HepG2 (cell line): ENCODE results near the gene CRTC2. TPM values are rescaled to one million over a fixed set of nuclear protein-coding genes. Genes with fewer than 3 reads are reported as not detected.
A peak's percentile ranks its signal among the peaks of the same experiment; 100 is the strongest.

ENCODE experiments used
- HOXA5 ChIP-seq: sonication (generic); formaldehyde crosslinking; IDR thresholded peaks from 2 replicates; pipeline ENCODE4 v1.4.0; 2020; ENCODE audit warnings: missing genetic modification reagents
- IRF2 ChIP-seq: IDR thresholded peaks from 2 replicates; pipeline ENCODE4 v1.6.1; 2018; ENCODE audit warnings: missing genetic modification reagents, missing compliant biosample characterization
- MBD4 ChIP-seq: IDR thresholded peaks from 2 replicates; pipeline ENCODE4 v1.6.1; 2012; ENCODE audit warnings: low read length, inconsistent platforms, borderline replicate concordance
- MED13 ChIP-seq: sonication (generic); formaldehyde crosslinking; IDR thresholded peaks from 2 replicates; pipeline ENCODE4 v1.5.0; 2020; ENCODE audit warnings: missing genetic modification reagents
- MIXL1 ChIP-seq: IDR thresholded peaks from 2 replicates; pipeline ENCODE4 v1.6.1; 2016
- NR2F2 ChIP-seq: IDR thresholded peaks from 2 replicates; pipeline ENCODE4 v1.6.1; 2012; ENCODE audit warnings: low read depth, inconsistent platforms, borderline replicate concordance
- RBM39 ChIP-seq: fragments of 200-400 bp; formaldehyde crosslinking; IDR thresholded peaks from one replicate; pipeline ENCODE4 v1.6.1; 2018; ENCODE audit warnings: antibody characterized with exemption, mild to moderate bottlenecking, low read depth, low read length; ENCODE audit not compliant: poor library complexity, severe bottlenecking
- REXO4 ChIP-seq: sonication (generic); formaldehyde crosslinking; IDR thresholded peaks from 2 replicates; pipeline ENCODE4 v1.8.0; 2022; ENCODE audit warnings: missing genetic modification reagents, mild to moderate bottlenecking, borderline replicate concordance
- TCF7 ChIP-seq: sonication (generic); IDR thresholded peaks from 2 replicates; pipeline ENCODE4 v1.6.1; 2016; ENCODE audit warnings: antibody characterized with exemption, low read depth
- YY1 ChIP-seq: IDR thresholded peaks from 2 replicates; pipeline ENCODE4 v1.6.1; 2011; ENCODE audit warnings: low read length, low read depth, moderate library complexity, mild to moderate bottlenecking; ENCODE audit not compliant: insufficient read depth, insufficient replicate concordance
- ZBTB7A ChIP-seq: sonication (generic); formaldehyde crosslinking; IDR thresholded peaks from 2 replicates; pipeline ENCODE4 v1.8.0; 2022; ENCODE audit warnings: mild to moderate bottlenecking, missing genetic modification reagents
- ZNF264 ChIP-seq: sonication (generic); formaldehyde crosslinking; IDR thresholded peaks from 2 replicates; pipeline ENCODE4 v1.4.0; 2020; ENCODE audit warnings: missing genetic modification reagents
- ZNF451 ChIP-seq: sonication (generic); formaldehyde crosslinking; IDR thresholded peaks from 2 replicates; pipeline ENCODE4 v1.5.0; 2020; ENCODE audit warnings: mild to moderate bottlenecking, missing genetic modification reagents
- ZNF761 ChIP-seq: sonication (generic); formaldehyde crosslinking; conservative IDR thresholded peaks from 2 replicates; pipeline ENCODE4 v1.4.0; 2020; ENCODE audit warnings: mild to moderate bottlenecking, missing genetic modification reagents
- ZNF782 ChIP-seq: sonication (generic); formaldehyde crosslinking; IDR thresholded peaks from 2 replicates; pipeline ENCODE4 v1.4.0; 2020; ENCODE audit warnings: missing genetic modification reagents, mild to moderate bottlenecking, borderline replicate concordance
- polyA plus RNA-seq, 8 experiments: library from polyadenylated mRNA; depleted of rRNA in 3 of 8; stranded (reverse) in 7 of 8; unstranded in 1 of 8; fragments of >200 nt; fragmentation: Illumina TruSeq in 4 of 8; extraction: Trizol in 4 of 8; gene quantifications; 2 replicates each; pipeline versions ENCODE4 v1.2.1 to v1.2.3, GENCODE V29; 2011 to 2016; ENCODE audit warnings: low read depth in 4 of 8, missing spikeins in 1 of 8, mixed read lengths in 1 of 8; ENCODE audit not compliant: insufficient read depth in 1 of 8
- total RNA-seq, 5 experiments: library from RNA; depleted of rRNA; stranded (reverse); fragments of >200 nt; fragmentation: Illumina TruSeq; extraction: Trizol; gene quantifications; 2 replicates each; pipeline ENCODE4 v1.2.3, GENCODE V29; 2016; ENCODE audit warnings: low read depth in 1 of 5
- TF ChIP-seq, protein P1 (sequence below): sonication (generic); formaldehyde crosslinking; IDR thresholded peaks from 2 replicates; pipeline ENCODE4 v1.4.0; 2020; ENCODE audit warnings: missing genetic modification reagents
- TF ChIP-seq, protein P2 (sequence below): IDR thresholded peaks from 2 replicates; pipeline ENCODE4 v1.6.1; 2016; ENCODE audit warnings: control low read depth
- TF ChIP-seq, protein P3 (sequence below): sonication (generic); formaldehyde crosslinking; IDR thresholded peaks from 2 replicates; pipeline ENCODE4 v1.4.0; 2020; ENCODE audit warnings: mild to moderate bottlenecking, low read depth, missing genetic modification reagents
- TF ChIP-seq, protein P4 (sequence below): sonication (generic); formaldehyde crosslinking; conservative IDR thresholded peaks from 2 replicates; pipeline ENCODE4 v1.8.0; 2022; ENCODE audit warnings: mild to moderate bottlenecking, moderate library complexity, missing genetic modification reagents
- TF ChIP-seq, protein P5 (sequence below): sonication (generic); formaldehyde crosslinking; IDR thresholded peaks from 2 replicates; pipeline ENCODE4 v1.4.0; 2020; ENCODE audit warnings: missing genetic modification reagents, borderline replicate concordance
- TF ChIP-seq, protein P6 (sequence below): sonication (generic); formaldehyde crosslinking; conservative IDR thresholded peaks from 2 replicates; pipeline ENCODE4 v1.8.0; 2022; ENCODE audit warnings: missing genetic modification reagents

CRTC2 gene
- total and polyA plus RNA-seq, 2 of the 13 experiments (the other 11 are each of a cell fraction or from before 2014, with no cell fraction given) = 6.1 to 26.7 TPM

DNA sequence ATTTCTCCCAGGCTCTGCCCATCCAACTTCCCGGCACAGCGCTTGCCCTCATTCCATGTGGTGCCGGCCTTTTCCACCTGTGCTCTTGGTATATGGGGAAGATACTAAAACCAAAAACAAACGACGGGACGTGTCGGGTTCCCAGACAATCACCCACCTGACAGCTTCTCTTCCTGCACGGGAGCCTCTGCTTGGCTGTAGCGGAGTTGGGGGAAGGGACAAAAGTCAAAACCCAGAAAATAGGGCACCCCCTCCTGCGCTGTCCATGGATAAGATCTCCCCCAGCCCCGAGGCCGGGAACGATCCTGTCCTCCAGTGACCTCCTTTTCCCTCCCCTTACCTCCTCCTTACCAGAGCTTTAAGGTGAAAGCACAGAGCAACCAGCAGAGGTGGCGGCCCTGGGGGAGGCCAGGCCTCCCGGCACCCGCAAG lies 18.4 kb upstream of the CRTC2 start (continued):
- TF ChIP-seq, protein P1, sequence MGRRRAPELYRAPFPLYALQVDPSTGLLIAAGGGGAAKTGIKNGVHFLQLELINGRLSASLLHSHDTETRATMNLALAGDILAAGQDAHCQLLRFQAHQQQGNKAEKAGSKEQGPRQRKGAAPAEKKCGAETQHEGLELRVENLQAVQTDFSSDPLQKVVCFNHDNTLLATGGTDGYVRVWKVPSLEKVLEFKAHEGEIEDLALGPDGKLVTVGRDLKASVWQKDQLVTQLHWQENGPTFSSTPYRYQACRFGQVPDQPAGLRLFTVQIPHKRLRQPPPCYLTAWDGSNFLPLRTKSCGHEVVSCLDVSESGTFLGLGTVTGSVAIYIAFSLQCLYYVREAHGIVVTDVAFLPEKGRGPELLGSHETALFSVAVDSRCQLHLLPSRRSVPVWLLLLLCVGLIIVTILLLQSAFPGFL (CRISPR knock-in tag) = no peak
- TF ChIP-seq MIXL1 (CRISPR knock-in tag) (no peak), REXO4 (no peak), ZNF264 (CRISPR knock-in tag) (peak; percentile 44; the same call in 1 of the 2 replicates), ZBTB7A (CRISPR knock-in tag) (peak; percentile 69; the same call in 1 of the 2 replicates), ZNF451 (CRISPR knock-in tag) (no peak), ZNF782 (CRISPR knock-in tag) (no peak), MED13 (CRISPR knock-in tag) (peak; percentile 62; the same call in 1 of the 2 replicates), HOXA5 (CRISPR knock-in tag) (0 out of 2 replicates have a peak, but pooled peaks have one; percentile 59), MBD4 (no peak), RBM39 (peak; percentile 6), YY1 (no peak), IRF2 (CRISPR knock-in tag) (no peak), ZNF761 (CRISPR knock-in tag) (no peak), NR2F2 (no peak), TCF7 (no peak)
- TF ChIP-seq, protein P2, sequence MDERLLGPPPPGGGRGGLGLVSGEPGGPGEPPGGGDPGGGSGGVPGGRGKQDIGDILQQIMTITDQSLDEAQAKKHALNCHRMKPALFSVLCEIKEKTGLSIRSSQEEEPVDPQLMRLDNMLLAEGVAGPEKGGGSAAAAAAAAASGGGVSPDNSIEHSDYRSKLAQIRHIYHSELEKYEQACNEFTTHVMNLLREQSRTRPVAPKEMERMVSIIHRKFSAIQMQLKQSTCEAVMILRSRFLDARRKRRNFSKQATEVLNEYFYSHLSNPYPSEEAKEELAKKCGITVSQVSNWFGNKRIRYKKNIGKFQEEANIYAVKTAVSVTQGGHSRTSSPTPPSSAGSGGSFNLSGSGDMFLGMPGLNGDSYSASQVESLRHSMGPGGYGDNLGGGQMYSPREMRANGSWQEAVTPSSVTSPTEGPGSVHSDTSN (CRISPR knock-in tag) = no peak
- TF ChIP-seq, protein P3, sequence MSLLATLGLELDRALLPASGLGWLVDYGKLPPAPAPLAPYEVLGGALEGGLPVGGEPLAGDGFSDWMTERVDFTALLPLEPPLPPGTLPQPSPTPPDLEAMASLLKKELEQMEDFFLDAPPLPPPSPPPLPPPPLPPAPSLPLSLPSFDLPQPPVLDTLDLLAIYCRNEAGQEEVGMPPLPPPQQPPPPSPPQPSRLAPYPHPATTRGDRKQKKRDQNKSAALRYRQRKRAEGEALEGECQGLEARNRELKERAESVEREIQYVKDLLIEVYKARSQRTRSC (CRISPR knock-in tag) = peak; percentile 50; the same call in 1 of the 2 replicates
- TF ChIP-seq, protein P4, sequence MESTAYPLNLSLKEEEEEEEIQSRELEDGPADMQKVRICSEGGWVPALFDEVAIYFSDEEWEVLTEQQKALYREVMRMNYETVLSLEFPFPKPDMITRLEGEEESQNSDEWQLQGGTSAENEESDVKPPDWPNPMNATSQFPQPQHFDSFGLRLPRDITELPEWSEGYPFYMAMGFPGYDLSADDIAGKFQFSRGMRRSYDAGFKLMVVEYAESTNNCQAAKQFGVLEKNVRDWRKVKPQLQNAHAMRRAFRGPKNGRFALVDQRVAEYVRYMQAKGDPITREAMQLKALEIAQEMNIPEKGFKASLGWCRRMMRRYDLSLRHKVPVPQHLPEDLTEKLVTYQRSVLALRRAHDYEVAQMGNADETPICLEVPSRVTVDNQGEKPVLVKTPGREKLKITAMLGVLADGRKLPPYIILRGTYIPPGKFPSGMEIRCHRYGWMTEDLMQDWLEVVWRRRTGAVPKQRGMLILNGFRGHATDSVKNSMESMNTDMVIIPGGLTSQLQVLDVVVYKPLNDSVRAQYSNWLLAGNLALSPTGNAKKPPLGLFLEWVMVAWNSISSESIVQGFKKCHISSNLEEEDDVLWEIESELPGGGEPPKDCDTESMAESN = no peak
- TF ChIP-seq, protein P5, sequence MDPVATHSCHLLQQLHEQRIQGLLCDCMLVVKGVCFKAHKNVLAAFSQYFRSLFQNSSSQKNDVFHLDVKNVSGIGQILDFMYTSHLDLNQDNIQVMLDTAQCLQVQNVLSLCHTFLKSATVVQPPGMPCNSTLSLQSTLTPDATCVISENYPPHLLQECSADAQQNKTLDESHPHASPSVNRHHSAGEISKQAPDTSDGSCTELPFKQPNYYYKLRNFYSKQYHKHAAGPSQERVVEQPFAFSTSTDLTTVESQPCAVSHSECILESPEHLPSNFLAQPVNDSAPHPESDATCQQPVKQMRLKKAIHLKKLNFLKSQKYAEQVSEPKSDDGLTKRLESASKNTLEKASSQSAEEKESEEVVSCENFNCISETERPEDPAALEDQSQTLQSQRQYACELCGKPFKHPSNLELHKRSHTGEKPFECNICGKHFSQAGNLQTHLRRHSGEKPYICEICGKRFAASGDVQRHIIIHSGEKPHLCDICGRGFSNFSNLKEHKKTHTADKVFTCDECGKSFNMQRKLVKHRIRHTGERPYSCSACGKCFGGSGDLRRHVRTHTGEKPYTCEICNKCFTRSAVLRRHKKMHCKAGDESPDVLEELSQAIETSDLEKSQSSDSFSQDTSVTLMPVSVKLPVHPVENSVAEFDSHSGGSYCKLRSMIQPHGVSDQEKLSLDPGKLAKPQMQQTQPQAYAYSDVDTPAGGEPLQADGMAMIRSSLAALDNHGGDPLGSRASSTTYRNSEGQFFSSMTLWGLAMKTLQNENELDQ (CRISPR knock-in tag) = 0 out of 2 replicates have a peak, but pooled peaks have one; percentile 37
- TF ChIP-seq, protein P6, sequence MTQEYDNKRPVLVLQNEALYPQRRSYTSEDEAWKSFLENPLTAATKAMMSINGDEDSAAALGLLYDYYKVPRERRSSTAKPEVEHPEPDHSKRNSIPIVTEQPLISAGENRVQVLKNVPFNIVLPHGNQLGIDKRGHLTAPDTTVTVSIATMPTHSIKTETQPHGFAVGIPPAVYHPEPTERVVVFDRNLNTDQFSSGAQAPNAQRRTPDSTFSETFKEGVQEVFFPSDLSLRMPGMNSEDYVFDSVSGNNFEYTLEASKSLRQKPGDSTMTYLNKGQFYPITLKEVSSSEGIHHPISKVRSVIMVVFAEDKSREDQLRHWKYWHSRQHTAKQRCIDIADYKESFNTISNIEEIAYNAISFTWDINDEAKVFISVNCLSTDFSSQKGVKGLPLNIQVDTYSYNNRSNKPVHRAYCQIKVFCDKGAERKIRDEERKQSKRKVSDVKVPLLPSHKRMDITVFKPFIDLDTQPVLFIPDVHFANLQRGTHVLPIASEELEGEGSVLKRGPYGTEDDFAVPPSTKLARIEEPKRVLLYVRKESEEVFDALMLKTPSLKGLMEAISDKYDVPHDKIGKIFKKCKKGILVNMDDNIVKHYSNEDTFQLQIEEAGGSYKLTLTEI (CRISPR knock-in tag) = no peak
